ENCODE results near the gene ZNRF3.

The ZNRF3 gene

DNA sequence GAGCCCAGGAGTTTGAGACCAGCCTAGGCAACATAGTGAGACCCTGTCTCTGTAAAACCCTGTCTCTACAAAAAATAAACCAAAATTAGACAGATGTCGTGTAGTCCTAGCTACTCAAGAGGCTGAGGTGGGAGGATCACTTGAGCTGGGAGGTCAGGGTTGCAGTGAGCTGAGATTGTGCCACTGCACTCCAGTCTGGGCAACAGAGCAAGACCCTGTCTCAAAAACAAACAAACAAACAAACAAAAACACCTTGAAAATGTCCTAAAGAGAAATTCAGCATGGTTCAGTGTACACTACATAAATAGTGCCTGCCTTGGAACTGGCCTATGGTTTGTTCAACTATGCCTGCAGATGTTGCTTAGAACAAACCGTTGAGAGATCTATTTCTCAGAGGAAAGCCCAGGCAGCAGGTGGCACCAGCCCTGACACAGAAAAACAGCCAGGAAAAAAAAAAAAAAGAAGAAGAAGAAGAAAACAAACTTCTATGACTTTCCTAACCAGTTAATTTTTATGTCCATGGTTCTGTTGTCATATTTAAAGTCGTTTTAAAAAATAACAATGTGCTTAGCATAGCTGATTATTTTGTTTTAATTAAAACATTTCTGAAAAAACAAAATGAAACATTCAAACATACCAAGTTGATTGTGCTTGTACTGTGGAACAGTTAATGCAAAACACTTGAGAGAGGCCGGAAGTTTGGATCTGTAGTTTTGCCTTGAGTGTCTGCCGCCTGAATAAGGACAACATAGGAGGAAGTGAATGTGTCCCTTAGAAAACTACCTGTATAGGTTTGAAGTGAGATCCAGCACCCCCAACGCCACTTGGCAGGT, 194.9 kb downstream of the ZNRF3 start:
- H3K27ac ChIP-seq: no peak overlapping the region
- no peak for DNase-seq
- H3K36me3 ChIP-seq: no peaks in the 10 kb centered on the region
- H3K9me3 ChIP-seq (ENCODE audit: severe bottlenecking): peaks cover 2% of the 10 kb centered on the region
- TF ChIP-seq, protein P1, sequence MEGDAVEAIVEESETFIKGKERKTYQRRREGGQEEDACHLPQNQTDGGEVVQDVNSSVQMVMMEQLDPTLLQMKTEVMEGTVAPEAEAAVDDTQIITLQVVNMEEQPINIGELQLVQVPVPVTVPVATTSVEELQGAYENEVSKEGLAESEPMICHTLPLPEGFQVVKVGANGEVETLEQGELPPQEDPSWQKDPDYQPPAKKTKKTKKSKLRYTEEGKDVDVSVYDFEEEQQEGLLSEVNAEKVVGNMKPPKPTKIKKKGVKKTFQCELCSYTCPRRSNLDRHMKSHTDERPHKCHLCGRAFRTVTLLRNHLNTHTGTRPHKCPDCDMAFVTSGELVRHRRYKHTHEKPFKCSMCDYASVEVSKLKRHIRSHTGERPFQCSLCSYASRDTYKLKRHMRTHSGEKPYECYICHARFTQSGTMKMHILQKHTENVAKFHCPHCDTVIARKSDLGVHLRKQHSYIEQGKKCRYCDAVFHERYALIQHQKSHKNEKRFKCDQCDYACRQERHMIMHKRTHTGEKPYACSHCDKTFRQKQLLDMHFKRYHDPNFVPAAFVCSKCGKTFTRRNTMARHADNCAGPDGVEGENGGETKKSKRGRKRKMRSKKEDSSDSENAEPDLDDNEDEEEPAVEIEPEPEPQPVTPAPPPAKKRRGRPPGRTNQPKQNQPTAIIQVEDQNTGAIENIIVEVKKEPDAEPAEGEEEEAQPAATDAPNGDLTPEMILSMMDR (IDR thresholded peaks at IDR 0.05; ENCODE audit: low read depth, low read length): no peak
- no peaks in the 10 kb centered on the region for H3K27me3 ChIP-seq (ENCODE audit: insufficient read depth, low read depth, severe bottlenecking)
- no peak overlapping the region for H3K4me3 ChIP-seq (ENCODE audit: low read depth, low read length)

DNA sequence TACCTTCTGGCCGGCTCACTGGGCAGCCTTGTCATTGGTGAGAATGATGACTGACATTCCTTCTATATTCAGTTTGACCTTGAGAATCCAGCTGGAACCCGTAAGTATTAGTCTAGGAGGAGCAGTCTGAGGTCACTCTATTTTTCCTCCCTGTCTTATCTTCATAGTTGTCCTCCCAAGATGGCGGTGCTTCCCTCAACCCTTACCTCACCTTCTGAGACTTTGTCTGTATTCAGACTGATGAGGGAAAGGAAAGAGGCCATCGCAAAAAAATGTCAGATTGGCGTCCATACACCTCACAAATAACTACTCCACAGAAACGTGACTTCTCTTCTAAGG, 195.5 kb downstream of the ZNRF3 start:
- no peak overlapping the region for H3K27ac ChIP-seq
- H3K9me3 ChIP-seq (ENCODE audit: severe bottlenecking): no peaks in the 10 kb centered on the region
- H3K27me3 ChIP-seq (ENCODE audit: insufficient read depth, low read depth, severe bottlenecking): no peaks in the 10 kb centered on the region
- no peaks in the 10 kb centered on the region for H3K36me3 ChIP-seq
- TF ChIP-seq, protein P1 (IDR thresholded peaks at IDR 0.05; ENCODE audit: low read depth, low read length): no peak
- no peak for DNase-seq
- no peak overlapping the region for H3K4me3 ChIP-seq (ENCODE audit: low read depth, low read length)

DNA sequence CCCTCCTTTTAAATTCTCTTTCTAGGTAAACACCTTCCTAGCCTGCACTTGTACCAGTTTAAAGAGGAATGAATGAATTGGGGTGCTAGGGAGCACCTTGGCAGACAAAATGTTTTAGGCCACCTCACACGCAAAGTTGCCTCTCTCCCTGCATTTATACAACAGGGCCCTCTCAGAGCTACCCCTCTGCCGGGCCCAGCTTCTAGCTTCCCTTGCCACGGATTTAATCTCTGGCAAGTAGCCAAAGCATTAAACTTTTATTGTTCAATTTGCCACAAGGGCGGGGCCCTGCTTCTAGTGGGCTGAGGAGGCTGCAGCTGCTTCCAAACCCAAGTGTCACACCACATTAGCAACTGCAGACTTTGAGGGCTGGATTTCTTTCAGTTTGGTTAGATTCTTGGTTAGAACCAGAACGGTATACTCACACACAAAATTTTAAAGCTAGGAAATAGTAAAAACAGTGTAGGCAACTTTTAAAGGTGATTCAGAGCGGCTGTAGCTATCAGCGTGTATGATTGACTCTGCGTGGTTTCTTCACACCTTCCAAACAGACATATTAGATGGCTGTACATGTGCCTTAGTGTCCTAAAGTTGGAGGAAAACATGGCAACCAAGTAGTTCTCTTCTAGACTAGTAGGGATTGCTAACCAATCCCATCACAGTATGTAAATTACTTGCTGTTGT, 196.0 kb downstream of the ZNRF3 start:
- Histone ChIP-seq H3K36me3 (no peaks in the 10 kb centered on the region), H3K27ac (peak overlapping the region; percentile 62), H3K9me3 (ENCODE audit: severe bottlenecking) (no peaks in the 10 kb centered on the region), H3K4me3 (ENCODE audit: low read depth, low read length) (no peak overlapping the region), H3K27me3 (ENCODE audit: insufficient read depth, low read depth, severe bottlenecking) (no peaks in the 10 kb centered on the region)
- DNase-seq: peak; percentile 38
- TF ChIP-seq, protein P1 (IDR thresholded peaks at IDR 0.05; ENCODE audit: low read depth, low read length): no peak

DNA sequence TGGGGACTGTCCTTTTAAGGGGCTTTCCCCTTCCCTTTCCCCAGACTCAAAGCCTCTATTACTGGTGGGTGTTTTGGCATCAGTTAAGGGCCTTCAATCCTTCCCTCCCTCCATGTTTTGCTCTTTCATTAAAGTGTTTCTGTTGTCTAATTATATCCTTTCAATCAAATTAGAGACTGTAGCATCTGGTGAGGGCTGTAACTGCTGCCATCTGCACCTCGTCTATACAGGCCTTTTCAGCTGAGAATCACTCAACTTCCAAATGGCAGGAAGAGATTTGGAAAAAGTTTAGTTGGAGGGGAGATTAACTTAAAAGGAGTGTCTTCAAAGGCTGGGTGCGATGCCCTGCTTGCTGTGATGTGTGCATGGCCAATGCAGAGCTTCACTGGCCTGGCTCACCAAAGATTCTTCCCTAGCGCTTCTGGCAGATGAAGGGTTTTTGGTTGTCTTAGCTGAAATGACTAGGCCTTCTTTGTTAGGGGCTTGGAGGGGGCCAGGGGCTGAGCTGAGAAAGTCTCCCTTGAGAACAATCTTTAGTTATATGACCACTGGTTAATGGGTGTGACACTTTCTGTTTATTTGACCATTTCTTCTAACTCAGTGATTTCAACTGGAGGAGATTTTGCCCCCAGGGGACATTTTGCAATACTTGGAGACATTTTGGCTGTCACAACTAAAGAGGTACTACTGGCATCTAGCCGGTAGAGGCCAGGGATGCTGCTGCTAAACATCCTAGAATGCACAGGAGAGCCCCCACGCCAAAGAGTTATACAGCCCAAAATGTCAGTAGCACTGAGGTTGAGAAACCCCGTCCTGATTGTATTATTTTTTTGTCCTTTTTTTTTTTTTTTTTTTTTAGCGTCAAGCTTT, 197.0 kb downstream of the ZNRF3 start:
- TF ChIP-seq, protein P1 (IDR thresholded peaks at IDR 0.05; ENCODE audit: low read depth, low read length): no peak
- Histone ChIP-seq H3K27me3 (ENCODE audit: insufficient read depth, low read depth, severe bottlenecking) (no peaks in the 10 kb centered on the region), H3K4me3 (ENCODE audit: low read depth, low read length) (no peak overlapping the region), H3K9me3 (ENCODE audit: severe bottlenecking) (no peaks in the 10 kb centered on the region), H3K36me3 (no peaks in the 10 kb centered on the region), H3K27ac (peak overlapping the region; percentile 62)
- DNase-seq: peak; percentile 27

DNA sequence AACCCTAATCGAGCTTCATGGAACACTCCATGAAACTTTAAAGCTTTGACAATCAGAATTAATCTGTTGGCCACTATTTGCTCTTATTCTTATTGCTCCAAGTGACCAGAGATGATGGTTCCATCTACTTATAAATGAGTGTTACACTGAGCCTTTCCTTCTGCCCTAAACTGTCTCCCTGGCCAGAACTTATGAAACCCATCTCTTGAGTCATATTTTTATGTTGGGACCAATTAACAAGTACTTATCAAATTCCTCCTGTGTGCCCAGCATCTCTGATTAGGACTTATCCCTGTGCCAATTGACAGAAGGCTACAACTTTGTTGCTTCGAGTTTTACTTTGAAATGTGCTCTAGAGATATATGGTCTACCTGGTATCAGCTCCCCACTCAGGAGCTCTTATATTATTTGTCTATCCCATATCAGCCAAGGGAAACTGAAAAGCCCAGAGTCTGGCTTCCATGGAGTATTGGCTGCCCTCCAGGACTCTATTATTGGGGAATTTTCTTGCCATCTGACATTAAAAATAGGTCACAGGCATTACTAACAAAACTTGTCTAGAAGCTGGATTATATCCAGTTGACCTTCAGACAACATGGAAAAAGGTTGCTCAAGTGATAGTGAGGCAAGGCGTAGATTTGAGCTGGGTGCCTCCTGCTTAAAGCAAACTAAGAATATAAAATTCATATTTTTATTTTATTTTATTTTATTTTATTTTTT, 198.3 kb downstream of the ZNRF3 start:
- no peaks in the 10 kb centered on the region for H3K9me3 ChIP-seq (ENCODE audit: severe bottlenecking)
- H3K27me3 ChIP-seq (ENCODE audit: insufficient read depth, low read depth, severe bottlenecking): no peaks in the 10 kb centered on the region
- DNase-seq: no peak
- H3K36me3 ChIP-seq: no peaks in the 10 kb centered on the region
- TF ChIP-seq, protein P1 (IDR thresholded peaks at IDR 0.05; ENCODE audit: low read depth, low read length): no peak
- H3K4me3 ChIP-seq (ENCODE audit: low read depth, low read length): no peak overlapping the region
- H3K27ac ChIP-seq: no peak overlapping the region
